H9 (cell line): ENCODE measurements around the gene SEC16B. TPM values are rescaled to one million over a fixed set of nuclear protein-coding genes. Genes with fewer than 3 reads are reported as not detected.

Source experiments
- DNase-seq: peaks from one replicate; pipeline ENCODE4 v3.0.0-alpha.2; 2017
- H2AFZ ChIP-seq: one replicate; pipeline ENCODE4 v1.6.1; 2013; ENCODE audit warnings: mild to moderate bottlenecking, low read length, control low read depth, moderate library complexity
- H2AK5ac ChIP-seq: 2 replicates; pipeline ENCODE4 v1.6.1; 2013; ENCODE audit warnings: low read length, control low read depth, mixed read lengths; ENCODE audit not compliant: insufficient read length
- H2BK120ac ChIP-seq: one replicate; pipeline ENCODE4 v1.6.1; 2013; ENCODE audit warnings: low read depth, mild to moderate bottlenecking, low read length, control low read depth, inconsistent platforms; ENCODE audit not compliant: poor library complexity, severe bottlenecking
- H2BK12ac ChIP-seq: 2 replicates; pipeline ENCODE4 v1.6.1; 2013; ENCODE audit warnings: low read length, control low read depth, mixed read lengths, low read depth; ENCODE audit not compliant: insufficient read length
- H2BK15ac ChIP-seq: 2 replicates; pipeline ENCODE4 v1.6.1; 2013; ENCODE audit warnings: low read depth, low read length, control low read depth
- H2BK20ac ChIP-seq: one replicate; pipeline ENCODE4 v1.6.1; 2013; ENCODE audit warnings: low read depth, mild to moderate bottlenecking, low read length, control low read depth, inconsistent platforms; ENCODE audit not compliant: poor library complexity, severe bottlenecking
- H2BK5ac ChIP-seq: 2 replicates; pipeline ENCODE4 v1.6.1; 2013; ENCODE audit warnings: low read length, control low read depth, mixed read lengths; ENCODE audit not compliant: insufficient read length
- H3K14ac ChIP-seq: 2 replicates; pipeline ENCODE4 v1.6.1; 2013; ENCODE audit warnings: low read length, control low read depth; ENCODE audit not compliant: insufficient read depth
- H3K18ac ChIP-seq: 2 replicates; pipeline ENCODE4 v1.6.1; 2013; ENCODE audit warnings: low read depth, mild to moderate bottlenecking, mixed read lengths, low read length, control low read depth; ENCODE audit not compliant: insufficient read length
- H3K23ac ChIP-seq: 2 replicates; pipeline ENCODE4 v1.6.1; 2013; ENCODE audit warnings: low read length, control low read depth, mixed read lengths, low read depth; ENCODE audit not compliant: insufficient read length
- H3K23me2 ChIP-seq: 2 replicates; pipeline ENCODE4 v1.6.1; 2013; ENCODE audit warnings: low read depth, mild to moderate bottlenecking, mixed read lengths, low read length, control low read depth; ENCODE audit not compliant: insufficient read length, poor library complexity, severe bottlenecking
- H3K27ac ChIP-seq: 2 replicates; pipeline ENCODE4 v1.5.1; 2013; ENCODE audit warnings: low read length, control low read depth, mixed read lengths, low read depth; ENCODE audit not compliant: insufficient read length
- H3K27me3 ChIP-seq: 2 replicates; pipeline ENCODE4 v1.6.1; 2013; ENCODE audit warnings: low read length, control low read depth, inconsistent platforms; ENCODE audit not compliant: insufficient read depth
- H3K4ac ChIP-seq: 2 replicates; pipeline ENCODE4 v1.6.1; 2013; ENCODE audit warnings: low read depth, mild to moderate bottlenecking, control low read depth, inconsistent platforms, low read length, moderate library complexity
- H3K4me1 ChIP-seq: 2 replicates; pipeline ENCODE4 v1.6.1; 2013; ENCODE audit warnings: low read length, control low read depth, inconsistent platforms; ENCODE audit not compliant: insufficient read depth
- H3K4me2 ChIP-seq: 2 replicates; pipeline ENCODE4 v1.6.1; 2013; ENCODE audit warnings: low read length, control low read depth, mixed read lengths; ENCODE audit not compliant: insufficient read length, insufficient read depth
- H3K56ac ChIP-seq: 2 replicates; pipeline ENCODE4 v1.6.1; 2013; ENCODE audit warnings: low read depth, mild to moderate bottlenecking, mixed read lengths, low read length, control low read depth; ENCODE audit not compliant: insufficient read length
- H3K79me1 ChIP-seq: 2 replicates; pipeline ENCODE4 v1.6.1; 2013; ENCODE audit warnings: low read depth, mild to moderate bottlenecking, moderate library complexity, low read length, control low read depth, inconsistent platforms; ENCODE audit not compliant: insufficient read depth, poor library complexity, severe bottlenecking
- H3K79me2 ChIP-seq: 2 replicates; pipeline ENCODE4 v1.6.1; 2013; ENCODE audit warnings: low read length, control low read depth, inconsistent platforms; ENCODE audit not compliant: insufficient read depth
- H3K9ac ChIP-seq: 2 replicates; pipeline ENCODE4 v1.6.1; 2013; ENCODE audit warnings: low read length, control low read depth, mixed read lengths; ENCODE audit not compliant: insufficient read length; ENCODE audit errors: extremely low read depth
- H3K9me3 ChIP-seq: one replicate; pipeline ENCODE4 v1.6.1; 2013; ENCODE audit warnings: low read depth, low read length, inconsistent platforms; ENCODE audit not compliant: control insufficient read depth
- H3T11ph ChIP-seq: one replicate; pipeline ENCODE4 v1.6.1; 2013; ENCODE audit warnings: mild to moderate bottlenecking, low read length, control low read depth, inconsistent platforms
- H4K20me1 ChIP-seq: one replicate; pipeline ENCODE4 v1.6.1; 2013; ENCODE audit not compliant: control insufficient read depth, insufficient read length, insufficient read depth
- H4K5ac ChIP-seq: 2 replicates; pipeline ENCODE4 v1.6.1; 2013; ENCODE audit warnings: low read depth, mild to moderate bottlenecking, mixed read lengths, low read length, control low read depth; ENCODE audit not compliant: insufficient read length
- H4K8ac ChIP-seq: replicated peaks from 2 replicates; pipeline ENCODE4 v1.6.1; 2013; ENCODE audit warnings: low read length, control low read depth, mixed read lengths, low read depth; ENCODE audit not compliant: insufficient read length
- H4K91ac ChIP-seq: 2 replicates; pipeline ENCODE4 v1.6.1; 2013; ENCODE audit warnings: low read depth, mild to moderate bottlenecking, moderate library complexity, mixed read lengths, low read length, control low read depth; ENCODE audit not compliant: insufficient read length
- H3K27ac Mint-ChIP-seq, 3 experiments: 2 replicates in 2 of 3; 3 replicates in 1 of 3; pipeline ENCODE4 v1.8.0; 2020 to 2021; ENCODE audit warnings: mixed read lengths in 3 of 3, mild to moderate bottlenecking in 1 of 3, moderate library complexity in 1 of 3
- H3K27me3 Mint-ChIP-seq: 2 replicates; pipeline ENCODE4 v1.8.0; 2021; ENCODE audit warnings: low read depth, mild to moderate bottlenecking, moderate library complexity, mixed read lengths
- H3K36me3 Mint-ChIP-seq, 3 experiments: 2 replicates in 2 of 3; 3 replicates in 1 of 3; pipeline ENCODE4 v1.8.0; 2020 to 2021; ENCODE audit warnings: low read depth in 3 of 3, mixed read lengths in 3 of 3; ENCODE audit not compliant: insufficient read depth in 1 of 3
- H3K4me1 Mint-ChIP-seq, 2 experiments: 2 replicates each; pipeline ENCODE4 v1.8.0; 2020; ENCODE audit warnings: mixed read lengths in 2 of 2
- H3K4me3 Mint-ChIP-seq, 2 experiments: 2 replicates in 1 of 2; 3 replicates in 1 of 2; pipeline ENCODE4 v1.8.0; 2020 to 2021; ENCODE audit warnings: mild to moderate bottlenecking in 2 of 2, mixed read lengths in 2 of 2, moderate library complexity in 1 of 2
- H3K9me3 Mint-ChIP-seq, 2 experiments: 2 replicates in 1 of 2; 3 replicates in 1 of 2; pipeline ENCODE4 v1.8.0; 2020; ENCODE audit warnings: mild to moderate bottlenecking in 2 of 2, mixed read lengths in 2 of 2, moderate library complexity in 1 of 2
- CTCF ChIP-seq: fragments of 200-600 bp; sonication (generic); conservative IDR thresholded peaks from 3 replicates; pipeline ENCODE4 v1.8.0; 2021; ENCODE audit warnings: antibody characterized with exemption, mild to moderate bottlenecking
- WGBS: extraction: QIAGEN DNeasy Blood & Tissue Kit; methylation state at CpG from one replicate; pipeline ENCODE4 v1.1.7; 2013; ENCODE audit warnings: missing lambda C conversion rate, low lambda C conversion rate, mixed read lengths; ENCODE audit not compliant: insufficient read length; ENCODE audit errors: extremely low coverage; 5-methylcytosine and 5-hydroxymethylcytosine counted together
- total RNA-seq: library from RNA; stranded (reverse); gene quantifications from 2 replicates; pipeline ENCODE4 v1.2.1, GENCODE V29; 2021

SEC16B gene
- total RNA-seq, 1 experiment from 2014 or later = 0.83 TPM

- no peak overlapping the region for H3K9ac ChIP-seq
- no peak overlapping the region for H3K56ac ChIP-seq
- no peak overlapping the region for H4K5ac ChIP-seq
- H3K79me2 ChIP-seq = no peaks in the 10 kb centered on the region
- no peak overlapping the region for H2AK5ac ChIP-seq
- no peak overlapping the region for H2BK5ac ChIP-seq
- no peak overlapping the region for H3T11ph ChIP-seq
- H2AFZ ChIP-seq = no peak overlapping the region
- H4K20me1 ChIP-seq = no peaks in the 10 kb centered on the region
- no peak overlapping the region for H3K4me2 ChIP-seq
- no peak overlapping the region for H2BK15ac ChIP-seq
- H3K79me1 ChIP-seq = no peaks in the 10 kb centered on the region
- no peak overlapping the region for H3K23ac ChIP-seq
- no peak overlapping the region for H3K4me3 Mint-ChIP-seq
- H3K36me3 Mint-ChIP-seq = no peaks in the 10 kb centered on the region
- H4K8ac ChIP-seq = no peak overlapping the region
- H3K27ac ChIP-seq = no peak overlapping the region
- H2BK12ac ChIP-seq = no peak overlapping the region
- no peaks in the 10 kb centered on the region for H3K4me1 ChIP-seq
- H2BK120ac ChIP-seq = no peak overlapping the region
- no peak overlapping the region for H4K91ac ChIP-seq
- no peak for DNase-seq
- H3K18ac ChIP-seq = no peak overlapping the region
- no peak overlapping the region for H3K27ac Mint-ChIP-seq
- H3K4ac ChIP-seq = no peak overlapping the region
- no peaks in the 10 kb centered on the region for H3K4me1 Mint-ChIP-seq
- H3K9me3 ChIP-seq = no peaks in the 10 kb centered on the region
- no CpG with 5 or more reads among the region's 11 CpGs for WGBS
- no peak overlapping the region for H2BK20ac ChIP-seq
- peaks cover 0 to 2% of the 10 kb centered on the region in 2 experiments; a peak in 1 of 5 replicates for H3K9me3 Mint-ChIP-seq
- no peak overlapping the region for H3K14ac ChIP-seq
- no peaks in the 10 kb centered on the region for H3K23me2 ChIP-seq
- no peak for TF ChIP-seq CTCF
- peaks cover 5% of the 10 kb centered on the region for H3K27me3 Mint-ChIP-seq
- no peaks in the 10 kb centered on the region for H3K27me3 ChIP-seq
Observed at GRCh38 chr1:177897998-177898654, 71.7 kb downstream of the SEC16B start.
